Measurements from ENCODE around the gene SPATA6.

DNA sequence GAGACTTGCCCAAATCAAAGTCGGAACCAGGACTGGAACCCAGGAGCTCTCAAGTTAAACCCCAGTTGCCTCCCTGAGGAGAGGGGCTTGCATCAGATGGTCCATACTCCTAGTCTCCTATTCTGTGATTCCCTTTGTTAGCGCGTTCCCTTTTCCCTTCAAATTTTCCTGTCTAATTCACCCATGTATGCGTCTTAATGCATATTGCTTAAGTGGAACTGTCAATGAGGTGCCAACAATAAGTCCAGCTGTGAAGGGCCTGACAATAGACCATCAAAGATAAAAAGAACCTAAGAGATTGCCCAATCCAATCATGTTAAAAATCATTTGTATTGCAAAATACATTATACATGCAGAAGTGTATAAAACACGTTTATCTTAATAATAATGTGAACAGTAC lies 634 bp upstream of the SPATA6 start:
- TF ChIP-seq, protein P1, sequence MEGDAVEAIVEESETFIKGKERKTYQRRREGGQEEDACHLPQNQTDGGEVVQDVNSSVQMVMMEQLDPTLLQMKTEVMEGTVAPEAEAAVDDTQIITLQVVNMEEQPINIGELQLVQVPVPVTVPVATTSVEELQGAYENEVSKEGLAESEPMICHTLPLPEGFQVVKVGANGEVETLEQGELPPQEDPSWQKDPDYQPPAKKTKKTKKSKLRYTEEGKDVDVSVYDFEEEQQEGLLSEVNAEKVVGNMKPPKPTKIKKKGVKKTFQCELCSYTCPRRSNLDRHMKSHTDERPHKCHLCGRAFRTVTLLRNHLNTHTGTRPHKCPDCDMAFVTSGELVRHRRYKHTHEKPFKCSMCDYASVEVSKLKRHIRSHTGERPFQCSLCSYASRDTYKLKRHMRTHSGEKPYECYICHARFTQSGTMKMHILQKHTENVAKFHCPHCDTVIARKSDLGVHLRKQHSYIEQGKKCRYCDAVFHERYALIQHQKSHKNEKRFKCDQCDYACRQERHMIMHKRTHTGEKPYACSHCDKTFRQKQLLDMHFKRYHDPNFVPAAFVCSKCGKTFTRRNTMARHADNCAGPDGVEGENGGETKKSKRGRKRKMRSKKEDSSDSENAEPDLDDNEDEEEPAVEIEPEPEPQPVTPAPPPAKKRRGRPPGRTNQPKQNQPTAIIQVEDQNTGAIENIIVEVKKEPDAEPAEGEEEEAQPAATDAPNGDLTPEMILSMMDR (IDR thresholded peaks at IDR 0.05): no peak
- TF ChIP-seq, protein P2, sequence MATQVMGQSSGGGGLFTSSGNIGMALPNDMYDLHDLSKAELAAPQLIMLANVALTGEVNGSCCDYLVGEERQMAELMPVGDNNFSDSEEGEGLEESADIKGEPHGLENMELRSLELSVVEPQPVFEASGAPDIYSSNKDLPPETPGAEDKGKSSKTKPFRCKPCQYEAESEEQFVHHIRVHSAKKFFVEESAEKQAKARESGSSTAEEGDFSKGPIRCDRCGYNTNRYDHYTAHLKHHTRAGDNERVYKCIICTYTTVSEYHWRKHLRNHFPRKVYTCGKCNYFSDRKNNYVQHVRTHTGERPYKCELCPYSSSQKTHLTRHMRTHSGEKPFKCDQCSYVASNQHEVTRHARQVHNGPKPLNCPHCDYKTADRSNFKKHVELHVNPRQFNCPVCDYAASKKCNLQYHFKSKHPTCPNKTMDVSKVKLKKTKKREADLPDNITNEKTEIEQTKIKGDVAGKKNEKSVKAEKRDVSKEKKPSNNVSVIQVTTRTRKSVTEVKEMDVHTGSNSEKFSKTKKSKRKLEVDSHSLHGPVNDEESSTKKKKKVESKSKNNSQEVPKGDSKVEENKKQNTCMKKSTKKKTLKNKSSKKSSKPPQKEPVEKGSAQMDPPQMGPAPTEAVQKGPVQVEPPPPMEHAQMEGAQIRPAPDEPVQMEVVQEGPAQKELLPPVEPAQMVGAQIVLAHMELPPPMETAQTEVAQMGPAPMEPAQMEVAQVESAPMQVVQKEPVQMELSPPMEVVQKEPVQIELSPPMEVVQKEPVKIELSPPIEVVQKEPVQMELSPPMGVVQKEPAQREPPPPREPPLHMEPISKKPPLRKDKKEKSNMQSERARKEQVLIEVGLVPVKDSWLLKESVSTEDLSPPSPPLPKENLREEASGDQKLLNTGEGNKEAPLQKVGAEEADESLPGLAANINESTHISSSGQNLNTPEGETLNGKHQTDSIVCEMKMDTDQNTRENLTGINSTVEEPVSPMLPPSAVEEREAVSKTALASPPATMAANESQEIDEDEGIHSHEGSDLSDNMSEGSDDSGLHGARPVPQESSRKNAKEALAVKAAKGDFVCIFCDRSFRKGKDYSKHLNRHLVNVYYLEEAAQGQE (IDR thresholded peaks at IDR 0.05): no peak
- TF ChIP-seq MAZ (IDR thresholded peaks at IDR 0.05; ENCODE audit: borderline replicate concordance, low read depth, low read length): no peak
- TF ChIP-seq POLR2A (IDR thresholded peaks at IDR 0.05; ENCODE audit: low read length): no peak
- TF ChIP-seq CHD2 (IDR thresholded peaks at IDR 0.05; ENCODE audit: low read length, partially characterized antibody): no peak
- no peak for TF ChIP-seq MYC (IDR thresholded peaks at IDR 0.05; ENCODE audit: borderline replicate concordance, low read length)
- no peak for TF ChIP-seq EP300 (IDR thresholded peaks at IDR 0.05)
- TF ChIP-seq RAD21 (conservative IDR thresholded peaks at IDR 0.05 in 1 of 2, IDR thresholded peaks at IDR 0.05 in 1 of 2): no peak

Measured in A549 (cell line).